Coronary artery (tissue), 2 donors: Measurements from ENCODE around the gene CNGA2.
"Not testable (repeated sequence)": the region's sequence is repeated elsewhere in the genome, so short reads cannot be mapped to it uniquely, and the experiment has no call there.

Experiments used
- DNase-seq: peaks from one replicate; pipeline ENCODE4 v3.0.0-alpha.2; 2017; ENCODE audit warnings: low spot score
- H3K27ac ChIP-seq, 2 donors: fragments of 200-600 bp; sonication (generic); one replicate each; pipeline ENCODE4 v1.5.1; 2016 to 2019
- H3K4me3 ChIP-seq: fragments of 200-600 bp; sonication (generic); 2 replicates; pipeline ENCODE4 v1.5.1; 2016; ENCODE audit warnings: mild to moderate bottlenecking, moderate library complexity
- TF ChIP-seq, protein P1 (sequence below): fragments of 200-600 bp; sonication (generic); IDR thresholded peaks from one replicate; pipeline ENCODE4 v1.5.1; 2019; ENCODE audit warnings: antibody characterized with exemption

The CNGA2 gene

GRCh38 chrX:151695583-151696340 lies 38.8 kb upstream of the CNGA2 start:
- H3K4me3 ChIP-seq: no peak overlapping the region
- TF ChIP-seq, protein P1, sequence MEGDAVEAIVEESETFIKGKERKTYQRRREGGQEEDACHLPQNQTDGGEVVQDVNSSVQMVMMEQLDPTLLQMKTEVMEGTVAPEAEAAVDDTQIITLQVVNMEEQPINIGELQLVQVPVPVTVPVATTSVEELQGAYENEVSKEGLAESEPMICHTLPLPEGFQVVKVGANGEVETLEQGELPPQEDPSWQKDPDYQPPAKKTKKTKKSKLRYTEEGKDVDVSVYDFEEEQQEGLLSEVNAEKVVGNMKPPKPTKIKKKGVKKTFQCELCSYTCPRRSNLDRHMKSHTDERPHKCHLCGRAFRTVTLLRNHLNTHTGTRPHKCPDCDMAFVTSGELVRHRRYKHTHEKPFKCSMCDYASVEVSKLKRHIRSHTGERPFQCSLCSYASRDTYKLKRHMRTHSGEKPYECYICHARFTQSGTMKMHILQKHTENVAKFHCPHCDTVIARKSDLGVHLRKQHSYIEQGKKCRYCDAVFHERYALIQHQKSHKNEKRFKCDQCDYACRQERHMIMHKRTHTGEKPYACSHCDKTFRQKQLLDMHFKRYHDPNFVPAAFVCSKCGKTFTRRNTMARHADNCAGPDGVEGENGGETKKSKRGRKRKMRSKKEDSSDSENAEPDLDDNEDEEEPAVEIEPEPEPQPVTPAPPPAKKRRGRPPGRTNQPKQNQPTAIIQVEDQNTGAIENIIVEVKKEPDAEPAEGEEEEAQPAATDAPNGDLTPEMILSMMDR: no peak
- no peak overlapping the region for H3K27ac ChIP-seq
- no peak for DNase-seq

DNA sequence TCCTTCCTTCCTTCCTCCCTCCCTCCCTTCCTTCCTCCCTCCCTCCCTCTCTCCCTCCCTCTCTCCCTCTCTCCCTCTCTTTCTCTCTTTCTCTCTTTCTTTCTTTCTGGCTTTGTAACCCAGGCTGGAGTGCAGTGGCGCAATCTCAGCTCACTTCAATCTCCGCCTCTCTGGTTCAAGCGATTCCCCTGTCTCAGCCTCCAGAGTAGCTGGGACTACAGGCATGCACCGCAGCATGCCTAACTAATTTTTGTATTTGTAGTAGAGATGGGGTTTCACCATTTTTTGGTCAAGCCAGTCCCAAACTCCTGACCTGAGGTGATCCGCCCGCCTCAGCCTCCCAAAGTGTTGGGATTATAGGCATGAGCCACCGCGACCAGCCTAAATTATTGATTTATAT lies 37.5 kb upstream of the CNGA2 start:
- DNase-seq, H3K4me3 ChIP-seq, H3K27ac ChIP-seq: not testable (repeated sequence)

DNA sequence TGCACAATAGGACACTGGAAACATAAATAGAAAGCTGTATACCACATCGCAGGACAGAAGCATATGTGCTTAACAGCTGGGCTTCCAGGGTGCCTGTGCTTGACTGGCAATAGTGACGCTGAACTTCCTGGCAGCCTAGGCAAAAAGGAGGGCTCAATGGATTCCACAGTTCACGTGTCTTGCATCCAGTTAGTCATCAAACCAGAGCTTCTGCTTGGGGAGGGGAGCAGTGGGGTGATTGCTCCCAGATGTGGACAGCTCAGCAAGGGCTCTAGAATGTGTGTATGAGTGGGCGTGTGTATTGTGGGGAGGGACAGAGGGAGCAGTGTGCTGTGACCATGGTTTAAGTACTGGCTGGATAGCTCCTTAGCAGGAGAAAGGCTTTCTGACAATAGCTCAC lies 37.0 kb upstream of the CNGA2 start:
- no peak overlapping the region for H3K4me3 ChIP-seq
- H3K27ac ChIP-seq: no peak overlapping the region
- no peak for DNase-seq
- TF ChIP-seq, protein P1: no peak

- no peak overlapping the region for H3K4me3 ChIP-seq
- no peak for DNase-seq
- TF ChIP-seq, protein P1: no peak
- H3K27ac ChIP-seq: no peak overlapping the region
Observed at GRCh38 chrX:151698485-151698884, 36.1 kb upstream of the CNGA2 start.

- TF ChIP-seq, protein P1: no peak
- no peak overlapping the region for H3K4me3 ChIP-seq
- DNase-seq: no peak
- H3K27ac ChIP-seq: no peak overlapping the region
Observed at GRCh38 chrX:151699746-151700145, 34.8 kb upstream of the CNGA2 start.

- H3K4me3 ChIP-seq: no peak overlapping the region
- H3K27ac ChIP-seq: no peak overlapping the region
- TF ChIP-seq, protein P1: no peak
- no peak for DNase-seq
Observed at GRCh38 chrX:151700581-151700980, 34.0 kb upstream of the CNGA2 start.

- Histone ChIP-seq H3K27ac (no peak overlapping the region), H3K4me3 (no peak overlapping the region)
- DNase-seq: no peak
- TF ChIP-seq, protein P1: no peak
Observed at GRCh38 chrX:151701071-151701470, 33.5 kb upstream of the CNGA2 start.
